Keratinocyte (primary cell): ENCODE measurements around the gene APLF. TPM values are rescaled to one million over a fixed set of nuclear protein-coding genes. Genes with fewer than 3 reads are reported as not detected.

ENCODE experiments used
- DNase-seq: peaks from one replicate; pipeline ENCODE4 v3.0.0-alpha.2; 2011; ENCODE audit warnings: low read depth, missing footprints, low spot score
- FAIRE-seq: peaks from 2 replicates; lab custom pipeline; 2011; peaks lifted over from hg19 to GRCh38; lab: Jason Lieb, UNC
- H2AFZ ChIP-seq: 2 replicates; pipeline ENCODE4 v1.6.0; 2012; ENCODE audit warnings: low read length, control low read depth, inconsistent platforms; ENCODE audit not compliant: control insufficient read depth
- H3K27ac ChIP-seq: 2 replicates; pipeline ENCODE4 v1.5.1; 2011; ENCODE audit warnings: low read length; ENCODE audit not compliant: control insufficient read depth, insufficient read depth
- H3K27me3 ChIP-seq: 3 replicates; pipeline ENCODE4 v1.6.0; 2011; ENCODE audit warnings: low read length; ENCODE audit not compliant: control insufficient read depth, insufficient read depth; ENCODE audit errors: extremely low read depth
- H3K36me3 ChIP-seq, 2 experiments: 2 replicates in 1 of 2; 3 replicates in 1 of 2; pipeline ENCODE4 v1.5.1; 2011; ENCODE audit warnings: low read length in 2 of 2, mild to moderate bottlenecking in 1 of 2; ENCODE audit not compliant: control insufficient read depth in 2 of 2, insufficient read depth in 2 of 2; ENCODE audit errors: extremely low read depth in 1 of 2
- H3K4me1 ChIP-seq: 3 replicates; pipeline ENCODE4 v1.5.1; 2011; ENCODE audit warnings: low read length; ENCODE audit not compliant: control insufficient read depth, insufficient read depth; ENCODE audit errors: extremely low read depth
- H3K4me2 ChIP-seq: 3 replicates; pipeline ENCODE4 v1.6.0; 2011; ENCODE audit warnings: low read depth, low read length; ENCODE audit not compliant: control insufficient read depth, insufficient read depth; ENCODE audit errors: extremely low read depth
- H3K4me3 ChIP-seq, 3 experiments: fragments of 200-600 bp in 1 of 3; sonication (generic) in 1 of 3; 2 replicates in 2 of 3; 3 replicates in 1 of 3; pipeline ENCODE4 v1.5.1; 2011 to 2016; ENCODE audit warnings: low read length in 3 of 3, mild to moderate bottlenecking in 3 of 3, control low read depth in 2 of 3, inconsistent platforms in 1 of 3, low read depth in 1 of 3, mixed read lengths in 1 of 3, mixed run types in 1 of 3, moderate library complexity in 1 of 3; ENCODE audit not compliant: control insufficient read depth in 2 of 3, insufficient read depth in 2 of 3; ENCODE audit errors: extremely low read depth in 1 of 3
- H3K79me2 ChIP-seq: 2 replicates; pipeline ENCODE4 v1.6.0; 2012; ENCODE audit warnings: low read length; ENCODE audit not compliant: control insufficient read depth, insufficient read depth
- H3K9ac ChIP-seq: 3 replicates; pipeline ENCODE4 v1.6.0; 2011; ENCODE audit warnings: low read length; ENCODE audit not compliant: control insufficient read depth, insufficient read depth; ENCODE audit errors: extremely low read depth
- H3K9me1 ChIP-seq: 3 replicates; pipeline ENCODE4 v1.6.0; 2011; ENCODE audit warnings: low read length; ENCODE audit not compliant: control insufficient read depth, insufficient read depth; ENCODE audit errors: extremely low read depth
- H3K9me3 ChIP-seq: 2 replicates; pipeline ENCODE4 v1.5.1; 2012; ENCODE audit warnings: low read depth, low read length; ENCODE audit not compliant: control insufficient read depth
- H4K20me1 ChIP-seq: 3 replicates; pipeline ENCODE4 v1.6.0; 2011; ENCODE audit warnings: low read length; ENCODE audit not compliant: control insufficient read depth, insufficient read depth; ENCODE audit errors: extremely low read depth
- CTCF ChIP-seq, 3 experiments: IDR thresholded peaks in 1 of 3; conservative IDR thresholded peaks in 1 of 3; optimal IDR thresholded peaks in 1 of 3; 2 replicates in 2 of 3; 3 replicates in 1 of 3; pipeline versions ENCODE3 to v1.5.1; 2011; ENCODE audit warnings: low read length in 3 of 3, mild to moderate bottlenecking in 3 of 3, moderate library complexity in 2 of 3, control low read depth in 1 of 3, inconsistent platforms in 1 of 3; ENCODE audit not compliant: insufficient read depth in 2 of 3; ENCODE audit errors: extremely low read depth in 1 of 3
- EZH2 ChIP-seq: IDR thresholded peaks from one replicate; pipeline ENCODE4 v1.6.1; 2012; ENCODE audit warnings: inconsistent platforms, mild to moderate bottlenecking, low read length, moderate library complexity
- dilution Hi-C: fragments of 300-500 bp; cut with MboI; formaldehyde crosslinking; loops from one replicate; pipeline ENCODE4 v1.7.0; 2020; ENCODE audit warnings: low sequenced_read_pairs; ENCODE audit not compliant: extremely low pct_ligation_motif_present
- polyA plus RNA-seq, 5 experiments: library from polyadenylated mRNA; depleted of rRNA in 3 of 5; stranded (reverse) in 3 of 5; stranded (forward) in 1 of 5; unstranded in 1 of 5; fragments of >200 nt; gene quantifications; 1 replicate in 1 of 5; 2 replicates in 3 of 5; 3 replicates in 1 of 5; pipeline versions ENCODE4 v1.2.1 to v1.2.3, GENCODE V29; 2011 to 2012; ENCODE audit warnings: missing spikeins in 2 of 5, low read depth in 1 of 5, low replicate concordance in 1 of 5

The APLF gene
- polyA plus RNA-seq, 1 donor (not counting 4 experiments of a cell fraction or from before 2014, with no cell fraction given): 3.0 TPM

DNA sequence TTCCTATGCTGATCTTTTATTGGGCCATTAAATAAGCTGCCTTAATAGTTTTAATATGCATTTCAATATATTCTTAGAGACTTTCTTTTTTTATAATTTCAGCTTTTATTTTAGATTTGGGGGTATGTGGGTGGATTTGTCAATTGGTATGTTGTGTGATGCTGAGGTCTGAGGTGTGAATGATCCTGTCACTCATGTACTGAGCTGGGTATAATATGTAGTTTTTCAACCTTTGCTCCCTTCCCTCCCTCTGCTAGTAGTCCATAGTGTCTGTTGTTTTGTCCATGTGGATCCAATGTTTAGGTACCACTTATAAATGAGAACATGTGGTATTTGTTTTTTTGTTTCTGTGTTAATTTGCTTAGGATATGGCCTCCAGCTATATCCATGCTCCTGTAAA is 140.5 kb downstream of the APLF start:
- Histone ChIP-seq H4K20me1 (no peaks in the 10 kb centered on the region), H3K4me2 (no peak overlapping the region), H3K9ac (no peak overlapping the region), H3K9me3 (no peaks in the 10 kb centered on the region), H3K79me2 (no peaks in the 10 kb centered on the region), H2AFZ (no peak overlapping the region), H3K4me3 (no peak overlapping the region), H3K27me3 (no peaks in the 10 kb centered on the region), H3K36me3 (no peaks in the 10 kb centered on the region), H3K9me1 (no peaks in the 10 kb centered on the region), H3K27ac (no peak overlapping the region), H3K4me1 (no peaks in the 10 kb centered on the region)
- DNase-seq (no peak), FAIRE-seq (no peak)
- dilution Hi-C loops: no loop called here
- no peak for TF ChIP-seq EZH2
- TF ChIP-seq CTCF (optimal IDR thresholded peaks at IDR 0.05 in 1 of 3, IDR thresholded peaks at IDR 0.05 in 1 of 3, conservative IDR thresholded peaks at IDR 0.05 in 1 of 3; ENCODE audit: extremely low read depth in 1 of 3, insufficient read depth in 2 of 3, low read length in 3 of 3): no peak

DNA sequence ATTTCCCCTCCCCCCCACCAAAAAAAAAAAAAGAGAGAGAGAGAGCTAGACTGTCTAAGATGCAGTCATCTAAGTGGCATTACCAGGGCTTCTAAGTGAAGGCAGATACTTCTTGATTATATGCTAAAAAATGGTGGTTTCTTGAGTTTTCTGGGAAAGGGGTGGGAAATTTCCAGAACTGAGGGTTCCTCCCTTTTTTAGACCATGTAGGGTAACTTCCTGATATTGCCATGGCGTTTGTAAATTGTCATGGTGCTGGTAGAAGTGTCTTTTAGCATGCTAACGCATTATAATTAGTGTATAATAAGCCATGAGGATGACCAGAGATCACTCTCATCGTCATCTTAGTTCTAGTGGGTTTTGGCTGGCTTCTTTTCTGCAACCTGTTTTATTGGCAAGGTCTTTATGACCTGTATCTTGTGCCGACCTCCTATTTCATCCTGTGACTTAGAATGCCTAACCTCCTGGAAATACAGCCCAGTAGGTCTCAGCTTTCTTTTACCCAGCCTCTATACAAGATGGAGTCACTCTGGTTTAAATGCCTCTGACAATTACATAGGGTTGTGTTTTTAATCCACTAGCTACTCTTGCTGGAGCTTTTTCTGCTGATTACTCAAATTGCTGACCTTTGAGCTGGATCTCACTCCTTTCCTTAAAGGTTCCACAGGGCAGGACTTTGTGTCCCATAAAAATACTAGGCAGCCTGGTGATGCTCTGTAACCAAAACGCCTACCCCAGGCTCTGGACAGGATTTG is 145.6 kb downstream of the APLF start:
- H2AFZ ChIP-seq: no peak overlapping the region
- FAIRE-seq (no peak), DNase-seq (no peak)
- H3K4me2 ChIP-seq: no peak overlapping the region
- H3K9me1 ChIP-seq: no peaks in the 10 kb centered on the region
- no peaks in the 10 kb centered on the region for H3K27me3 ChIP-seq
- no peak overlapping the region for H3K27ac ChIP-seq
- H3K4me3 ChIP-seq: no peak overlapping the region
- H3K4me1 ChIP-seq: no peaks in the 10 kb centered on the region
- TF ChIP-seq EZH2 (no peak), CTCF (optimal IDR thresholded peaks at IDR 0.05 in 1 of 3, IDR thresholded peaks at IDR 0.05 in 1 of 3, conservative IDR thresholded peaks at IDR 0.05 in 1 of 3; ENCODE audit: extremely low read depth in 1 of 3, insufficient read depth in 2 of 3, low read length in 3 of 3) (no peak)
- H4K20me1 ChIP-seq: no peaks in the 10 kb centered on the region
- no peak overlapping the region for H3K9ac ChIP-seq
- no peaks in the 10 kb centered on the region for H3K9me3 ChIP-seq
- no peaks in the 10 kb centered on the region for H3K36me3 ChIP-seq
- no peaks in the 10 kb centered on the region for H3K79me2 ChIP-seq
- dilution Hi-C loops: no loop called here
